ENCODE data around the gene LRCH1.

LRCH1 gene

DNA sequence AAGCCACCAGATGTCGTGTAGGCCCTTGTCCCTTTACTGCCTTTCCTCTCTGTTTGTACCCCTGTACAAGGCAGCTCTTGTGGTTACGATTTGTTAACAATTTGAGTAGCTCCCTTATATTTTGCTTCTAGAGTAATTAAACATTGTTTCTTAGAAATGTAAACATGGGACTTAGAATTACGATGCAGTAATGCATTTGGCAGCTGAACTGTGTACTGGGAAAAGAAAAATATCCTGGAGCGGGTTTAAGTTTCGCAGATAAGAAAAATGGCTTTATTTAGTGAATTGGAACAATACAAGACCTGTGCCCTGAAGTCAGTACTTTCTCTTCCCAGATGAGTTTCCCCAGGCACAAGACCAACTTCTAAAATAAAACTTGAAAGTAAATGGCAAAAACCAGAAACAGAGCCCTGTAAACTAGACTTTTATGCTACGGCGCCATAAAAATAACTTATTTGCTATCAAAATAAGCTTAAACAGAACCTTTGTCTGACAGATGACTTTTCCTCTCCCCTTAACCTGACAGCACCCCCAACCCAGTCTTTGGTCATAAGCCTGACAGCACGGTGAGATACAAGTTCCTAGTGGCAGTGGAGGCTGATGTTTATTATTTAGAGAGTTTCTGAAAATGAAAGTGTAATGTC, 63.0 kb downstream of the LRCH1 start:
- no peak for DNase-seq (ENCODE audit: low spot score)

- no peak for DNase-seq (ENCODE audit: low spot score)
These were observed 64.3 kb downstream of the LRCH1 start for GRCh38 chr13:46617229-46617721.

- DNase-seq (ENCODE audit: low spot score), result no peak
These were observed 64.9 kb downstream of the LRCH1 start for GRCh38 chr13:46617885-46618284.

DNA sequence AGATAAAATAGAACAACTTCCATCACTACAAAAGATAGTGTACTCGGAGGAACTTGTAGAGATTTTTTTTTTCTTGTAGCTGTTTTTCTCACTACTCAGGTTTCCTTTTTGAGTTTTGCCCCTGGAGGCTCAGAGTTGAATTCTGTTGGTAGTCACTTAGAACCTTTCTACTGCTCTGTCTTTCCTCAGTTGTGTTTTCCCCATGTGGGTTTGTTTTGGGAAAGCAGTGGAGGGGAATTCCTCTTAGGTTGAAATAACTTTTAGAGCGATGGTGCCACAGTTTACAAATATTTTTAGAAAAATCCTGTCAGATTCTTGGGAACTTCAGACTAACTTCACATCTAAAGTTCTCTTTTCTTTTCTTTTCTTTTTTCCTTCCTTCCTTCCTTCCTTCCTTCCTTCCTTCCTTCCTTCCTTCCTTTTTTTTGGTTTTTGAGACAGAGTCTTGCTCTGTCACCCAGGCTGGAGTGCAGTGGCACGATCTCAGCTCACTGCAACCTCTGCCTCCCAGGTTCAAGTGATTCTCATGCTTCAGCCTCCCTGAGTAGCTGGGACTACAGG, 65.8 kb downstream of the LRCH1 start:
- DNase-seq (ENCODE audit: low spot score), result no peak

- DNase-seq (ENCODE audit: low spot score), result no peak
These were observed 67.1 kb downstream of the LRCH1 start for GRCh38 chr13:46620029-46620428.

GRCh38 chr13:46620471-46620870, 67.5 kb downstream of the LRCH1 start:
- DNase-seq (ENCODE audit: low spot score), result no peak

DNA sequence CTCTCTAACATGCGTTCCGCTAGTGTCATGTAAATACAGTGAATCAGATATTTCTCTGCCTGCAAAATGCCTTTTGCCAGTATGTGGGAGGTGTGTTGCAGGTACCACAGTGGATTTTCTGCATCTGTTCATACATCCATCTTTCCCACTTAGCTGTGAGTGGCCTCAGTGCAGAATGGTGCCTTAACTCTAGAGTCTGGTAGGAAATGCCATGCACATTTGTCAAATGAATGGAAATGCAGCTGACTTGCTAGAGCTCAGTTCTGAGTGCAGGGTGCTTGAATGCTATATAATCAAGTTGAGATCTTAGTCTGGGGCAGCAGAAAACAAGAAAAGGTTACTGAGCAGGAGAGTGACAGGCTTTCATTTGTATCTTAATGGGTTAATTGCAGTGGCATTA, 68.2 kb downstream of the LRCH1 start:
- no peak for DNase-seq (ENCODE audit: low spot score)

DNA sequence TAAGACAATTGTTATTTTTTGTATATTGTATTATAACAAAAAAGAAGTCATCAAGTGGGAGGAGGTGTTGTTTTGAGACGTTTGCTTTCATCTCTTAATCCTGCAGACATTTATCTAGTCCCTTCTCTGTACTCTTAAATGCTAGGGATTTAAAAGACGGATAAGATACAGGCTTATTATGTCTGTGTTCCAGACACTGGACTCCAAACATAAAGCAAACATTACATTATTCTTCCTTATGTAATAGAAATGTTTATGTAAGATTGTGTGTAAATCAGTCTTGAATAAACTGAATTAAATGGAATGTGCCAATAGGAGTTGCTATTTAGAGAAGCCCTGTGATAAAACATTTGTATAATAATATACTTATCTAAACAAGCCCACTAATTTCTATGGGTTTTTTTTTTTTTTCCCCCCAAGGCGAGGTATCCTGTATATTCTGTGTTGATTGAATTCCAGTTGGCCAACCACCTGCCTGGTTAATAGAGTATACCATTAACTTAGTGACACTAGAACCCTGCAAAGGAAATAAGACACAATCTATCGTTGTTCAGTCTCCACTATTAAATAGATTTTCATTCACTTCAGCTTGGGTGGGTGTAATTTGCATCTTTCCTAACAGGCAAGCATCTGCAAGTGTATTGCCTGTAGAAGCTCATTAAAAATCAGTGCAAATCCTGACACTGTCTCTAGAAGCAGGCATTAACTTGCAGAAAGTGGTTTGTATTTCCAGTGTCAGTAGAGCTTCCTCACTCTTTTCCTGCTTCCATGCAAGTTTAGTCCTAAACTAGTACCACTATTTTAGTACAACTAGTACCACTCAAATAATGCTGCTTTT, 69.0 kb downstream of the LRCH1 start:
- DNase-seq (ENCODE audit: low spot score), result no peak

- no peak for DNase-seq (ENCODE audit: low spot score)
These were observed 69.8 kb downstream of the LRCH1 start for GRCh38 chr13:46622630-46623256.

DNA sequence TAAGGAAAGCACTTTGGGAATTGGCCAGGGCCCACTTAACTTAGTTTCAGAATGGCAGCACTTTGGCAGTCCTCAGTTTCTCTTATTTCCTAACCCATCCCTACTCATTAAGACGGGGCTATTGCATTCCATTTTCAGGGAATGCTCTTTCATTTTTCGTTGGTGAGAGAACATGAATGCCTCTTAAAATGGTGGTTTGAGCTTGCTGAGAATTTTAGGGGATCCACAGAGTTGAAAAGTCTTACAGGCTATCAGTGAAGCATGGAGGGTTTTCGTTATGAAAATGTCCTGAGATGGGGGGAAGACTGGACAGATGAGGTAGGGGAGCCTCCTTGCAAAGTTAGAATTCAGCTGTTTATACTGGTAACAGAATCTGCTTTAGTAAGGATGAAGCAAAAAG, 71.4 kb downstream of the LRCH1 start:
- no peak for DNase-seq (ENCODE audit: low spot score)

DNA sequence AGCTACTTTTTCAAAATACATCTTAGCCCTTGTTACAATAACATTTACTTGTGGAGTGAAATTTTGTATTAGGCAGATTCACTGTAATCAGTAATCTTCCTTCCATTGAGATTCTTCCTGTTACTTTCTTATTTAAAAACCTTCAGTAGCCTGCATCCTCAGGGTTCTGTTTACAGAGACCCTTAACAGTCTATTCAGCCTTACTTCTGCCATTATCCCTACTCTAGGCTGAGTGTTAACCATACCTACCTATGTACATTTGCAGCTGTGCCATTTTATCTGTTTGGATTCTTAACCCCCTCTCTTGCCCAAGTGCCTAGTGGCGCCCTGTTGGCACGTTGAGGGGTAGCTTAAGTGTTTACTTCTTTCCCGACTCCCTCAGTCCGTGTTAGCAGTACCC, 71.9 kb downstream of the LRCH1 start:
- DNase-seq (ENCODE audit: low spot score), result no peak

DNA sequence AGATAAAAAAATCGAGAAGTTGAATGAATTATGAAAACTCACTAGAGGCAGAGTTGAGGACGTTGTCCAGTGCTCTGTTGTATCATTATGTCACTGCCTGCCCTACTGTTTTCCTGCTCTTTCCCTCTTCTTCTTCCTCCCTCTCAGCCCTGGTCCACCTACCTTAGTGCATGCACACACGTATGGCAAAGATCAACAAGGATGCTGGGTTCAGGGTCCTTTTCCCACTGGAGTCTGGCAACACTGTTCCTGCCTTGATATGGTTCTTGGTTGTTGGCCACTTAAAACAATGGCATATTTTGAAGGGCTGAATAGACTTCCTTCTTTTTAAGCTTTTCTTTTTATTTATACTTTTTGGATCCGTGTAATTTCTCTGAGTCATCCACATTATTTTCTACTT, 74.5 kb downstream of the LRCH1 start:
- no peak for DNase-seq (ENCODE audit: low spot score)

- DNase-seq (ENCODE audit: low spot score), result no peak
These were observed 75.8 kb downstream of the LRCH1 start for GRCh38 chr13:46628622-46629365.

DNA sequence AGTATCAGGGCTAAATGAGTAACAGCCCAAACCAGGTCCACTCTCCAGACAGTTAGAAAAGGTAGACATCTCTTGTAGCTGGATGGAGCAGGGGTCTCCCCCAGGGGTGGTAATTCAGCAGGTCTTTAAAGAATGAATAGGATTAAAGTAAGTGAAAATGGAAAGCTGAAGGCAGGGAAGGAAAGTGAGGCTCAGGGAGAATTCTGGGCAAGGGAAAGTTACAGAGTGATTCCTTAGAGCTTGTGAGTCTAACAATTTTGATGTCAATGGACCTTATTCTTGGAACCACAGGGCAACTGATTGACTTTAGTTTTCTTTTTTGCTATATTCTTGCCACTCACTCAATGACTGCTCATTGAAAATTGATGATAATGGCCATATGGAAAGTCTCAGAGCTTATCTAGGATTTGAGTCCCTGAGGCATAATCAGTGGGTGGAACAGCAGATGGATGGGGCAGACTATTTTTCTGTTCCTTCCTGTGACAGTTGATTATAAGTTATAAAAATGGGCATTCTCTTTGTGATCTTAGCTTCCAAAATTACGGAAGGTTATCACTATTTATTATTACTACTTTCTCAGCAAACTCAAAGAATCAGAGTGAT, 76.9 kb downstream of the LRCH1 start:
- DNase-seq (ENCODE audit: low spot score), result no peak

DNA sequence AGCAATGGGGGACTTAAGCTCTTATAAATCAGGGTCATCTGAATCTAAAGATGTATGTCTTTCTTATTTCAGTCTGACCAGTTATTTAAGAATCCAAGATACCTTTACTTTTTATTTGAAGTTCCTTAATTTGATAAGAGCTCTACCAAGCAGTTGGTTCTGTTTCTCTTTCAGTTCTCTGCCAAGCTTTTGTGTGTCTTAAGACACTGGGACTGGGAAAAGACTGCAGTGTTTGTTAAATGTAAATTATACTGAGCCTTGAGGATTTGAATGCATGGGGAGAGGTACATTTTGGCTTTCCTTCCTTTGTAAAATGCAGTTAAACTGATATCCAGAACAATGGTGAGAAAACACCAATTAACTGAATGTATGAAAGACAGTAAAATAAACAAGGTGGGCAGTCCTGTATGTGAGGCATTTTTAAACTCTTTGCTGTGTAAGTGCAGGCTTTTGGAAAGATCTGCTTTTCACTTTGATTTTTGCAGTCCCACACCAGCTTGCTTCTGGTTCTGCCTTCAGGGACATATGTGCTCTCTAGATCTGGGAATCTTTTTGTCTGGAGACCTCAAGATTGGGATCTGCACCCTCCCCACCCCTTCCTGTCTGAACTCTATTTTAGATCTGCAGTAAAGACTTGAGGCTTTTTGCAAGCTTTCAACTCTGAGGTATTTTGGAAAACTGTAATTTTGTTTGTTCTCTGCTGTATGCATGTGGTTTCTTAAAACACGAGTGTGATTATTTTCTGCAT, 77.6 kb downstream of the LRCH1 start:
- DNase-seq (ENCODE audit: low spot score), result no peak

DNA sequence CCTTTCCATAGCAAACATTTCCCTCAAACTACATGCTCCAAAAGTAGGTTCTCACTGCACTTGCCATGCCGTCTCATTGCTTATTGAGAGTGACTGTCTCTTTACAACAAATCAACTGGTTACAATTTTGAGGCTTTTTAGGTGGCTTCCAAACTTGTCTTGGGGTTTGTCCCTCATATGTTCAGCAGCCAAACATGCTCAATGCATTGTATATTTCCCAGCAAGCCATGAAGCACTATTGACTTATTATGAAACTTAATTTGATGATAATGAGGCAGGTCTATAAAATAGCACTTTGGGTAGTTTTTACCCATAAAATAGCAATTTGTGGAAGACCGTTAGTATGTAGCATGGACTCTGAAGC, 78.2 kb downstream of the LRCH1 start:
- DNase-seq (ENCODE audit: low spot score), result no peak

- DNase-seq (ENCODE audit: low spot score), result no peak
These were observed 79.2 kb downstream of the LRCH1 start for GRCh38 chr13:46632176-46632575.

GRCh38 chr13:46633416-46633815, 80.4 kb downstream of the LRCH1 start:
- no peak for DNase-seq (ENCODE audit: low spot score)

DNA sequence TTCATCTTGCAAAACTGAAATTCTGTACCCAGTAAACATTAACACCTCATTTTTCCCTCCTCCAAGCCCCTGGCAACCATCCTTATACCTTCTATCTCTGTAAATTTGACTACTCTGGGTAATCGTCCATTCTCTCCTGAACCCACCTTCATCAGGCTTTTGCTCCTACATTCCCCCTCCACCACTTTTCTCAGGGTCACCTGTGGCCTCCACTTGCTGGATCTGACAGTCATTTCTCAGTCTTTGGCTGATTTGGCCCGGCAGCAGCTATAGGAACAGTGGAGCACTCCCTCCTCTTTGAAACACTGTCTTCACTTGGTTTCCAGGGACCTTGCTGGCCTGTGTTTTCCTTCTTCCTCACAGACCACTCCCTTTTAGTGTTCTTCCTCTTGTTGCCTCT, 83.5 kb downstream of the LRCH1 start:
- DNase-seq (ENCODE audit: low spot score), result no peak

GRCh38 chr13:46637213-46637612, 84.2 kb downstream of the LRCH1 start:
- no peak for DNase-seq (ENCODE audit: low spot score)

GRCh38 chr13:46638262-46638661, 85.3 kb downstream of the LRCH1 start:
- no peak for DNase-seq (ENCODE audit: low spot score)
